NCI-H187 (cell line): Measurements from ENCODE around the gene ZNF646.

ENCODE experiments used
- DNase-seq, 2 experiments: peaks; one replicate each; lab custom pipeline; 2025; lab: John Stamatoyannopoulos, UW

The ZNF646 gene, protein sequence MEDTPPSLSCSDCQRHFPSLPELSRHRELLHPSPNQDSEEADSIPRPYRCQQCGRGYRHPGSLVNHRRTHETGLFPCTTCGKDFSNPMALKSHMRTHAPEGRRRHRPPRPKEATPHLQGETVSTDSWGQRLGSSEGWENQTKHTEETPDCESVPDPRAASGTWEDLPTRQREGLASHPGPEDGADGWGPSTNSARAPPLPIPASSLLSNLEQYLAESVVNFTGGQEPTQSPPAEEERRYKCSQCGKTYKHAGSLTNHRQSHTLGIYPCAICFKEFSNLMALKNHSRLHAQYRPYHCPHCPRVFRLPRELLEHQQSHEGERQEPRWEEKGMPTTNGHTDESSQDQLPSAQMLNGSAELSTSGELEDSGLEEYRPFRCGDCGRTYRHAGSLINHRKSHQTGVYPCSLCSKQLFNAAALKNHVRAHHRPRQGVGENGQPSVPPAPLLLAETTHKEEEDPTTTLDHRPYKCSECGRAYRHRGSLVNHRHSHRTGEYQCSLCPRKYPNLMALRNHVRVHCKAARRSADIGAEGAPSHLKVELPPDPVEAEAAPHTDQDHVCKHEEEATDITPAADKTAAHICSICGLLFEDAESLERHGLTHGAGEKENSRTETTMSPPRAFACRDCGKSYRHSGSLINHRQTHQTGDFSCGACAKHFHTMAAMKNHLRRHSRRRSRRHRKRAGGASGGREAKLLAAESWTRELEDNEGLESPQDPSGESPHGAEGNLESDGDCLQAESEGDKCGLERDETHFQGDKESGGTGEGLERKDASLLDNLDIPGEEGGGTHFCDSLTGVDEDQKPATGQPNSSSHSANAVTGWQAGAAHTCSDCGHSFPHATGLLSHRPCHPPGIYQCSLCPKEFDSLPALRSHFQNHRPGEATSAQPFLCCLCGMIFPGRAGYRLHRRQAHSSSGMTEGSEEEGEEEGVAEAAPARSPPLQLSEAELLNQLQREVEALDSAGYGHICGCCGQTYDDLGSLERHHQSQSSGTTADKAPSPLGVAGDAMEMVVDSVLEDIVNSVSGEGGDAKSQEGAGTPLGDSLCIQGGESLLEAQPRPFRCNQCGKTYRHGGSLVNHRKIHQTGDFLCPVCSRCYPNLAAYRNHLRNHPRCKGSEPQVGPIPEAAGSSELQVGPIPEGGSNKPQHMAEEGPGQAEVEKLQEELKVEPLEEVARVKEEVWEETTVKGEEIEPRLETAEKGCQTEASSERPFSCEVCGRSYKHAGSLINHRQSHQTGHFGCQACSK (N-terminal part only)

DNA sequence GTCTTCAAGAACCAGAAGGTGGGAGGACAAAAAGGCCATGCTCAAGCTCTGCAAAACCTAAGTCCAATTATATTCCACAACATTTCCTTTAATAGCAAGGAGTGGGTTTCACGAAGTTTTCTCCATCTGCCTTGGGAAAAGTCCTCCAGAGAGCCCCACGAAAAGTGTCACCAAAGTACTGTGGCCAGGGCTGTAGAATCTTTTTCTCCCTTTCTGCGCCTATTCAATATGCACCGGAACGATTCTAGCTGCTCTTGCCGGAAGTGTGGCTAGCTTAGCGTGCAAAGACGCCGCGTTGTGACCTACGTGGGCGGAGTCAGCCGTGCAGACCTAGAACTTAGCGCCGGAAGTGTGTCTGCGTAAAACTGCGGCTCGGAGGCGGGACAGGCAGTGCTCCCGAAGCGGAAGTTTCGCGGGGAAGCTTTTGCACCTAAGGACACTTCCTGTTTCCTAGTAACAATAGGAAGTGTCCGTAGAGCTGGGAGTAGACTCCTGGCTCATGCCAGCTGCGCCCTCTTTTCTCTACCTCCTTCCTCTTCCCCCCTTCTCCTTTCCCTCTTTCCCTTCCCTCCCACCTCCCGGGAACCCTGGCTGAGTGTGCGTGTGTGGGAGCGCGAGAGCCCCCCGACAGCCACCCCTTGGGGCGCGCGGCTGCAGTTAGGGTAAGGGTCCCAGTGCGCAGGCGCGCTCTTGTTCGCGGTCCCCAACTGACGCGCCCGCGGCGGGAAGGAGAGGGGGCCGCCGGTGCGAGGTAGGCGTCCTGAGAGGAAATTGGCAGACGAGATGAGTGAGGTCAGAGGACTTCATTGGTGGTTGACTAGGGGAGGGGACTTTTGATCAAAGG, at the start of gene ZNF646, which contains the start of gene ZNF668:
Gene ZNF646, plus strand, starts transcription at position 453 of the 844 bp plus-strand sequence. CDS start 1,903 bp downstream, outside the sequence.
Gene ZNF668, minus strand, starts transcription at position 271 of the 844 bp plus-strand sequence. CDS start 9,781 bp downstream, outside the sequence.
- DNase-seq = peak; percentile 65 to 92

DNA sequence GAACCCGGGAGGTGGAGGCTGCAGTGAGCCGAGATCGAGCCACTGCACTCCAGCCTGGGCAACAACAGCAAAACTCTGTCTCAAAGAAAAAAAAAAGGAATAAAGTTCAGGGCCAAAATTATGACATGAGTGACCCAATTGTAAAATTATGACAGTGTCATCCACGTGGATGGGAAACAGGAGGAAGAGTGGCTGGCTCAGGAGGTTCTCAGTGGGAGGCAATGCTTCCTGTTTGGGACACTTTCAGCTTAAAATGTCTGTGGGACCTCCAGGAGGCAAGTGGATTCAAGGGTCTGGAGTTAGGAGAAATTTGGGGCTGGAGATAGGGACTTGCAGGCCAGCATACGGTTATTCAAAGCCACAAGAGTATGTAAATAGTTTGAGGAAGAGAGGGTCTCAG, 48.9 kb upstream of the ZNF646 start:
- DNase-seq = no peak

DNA sequence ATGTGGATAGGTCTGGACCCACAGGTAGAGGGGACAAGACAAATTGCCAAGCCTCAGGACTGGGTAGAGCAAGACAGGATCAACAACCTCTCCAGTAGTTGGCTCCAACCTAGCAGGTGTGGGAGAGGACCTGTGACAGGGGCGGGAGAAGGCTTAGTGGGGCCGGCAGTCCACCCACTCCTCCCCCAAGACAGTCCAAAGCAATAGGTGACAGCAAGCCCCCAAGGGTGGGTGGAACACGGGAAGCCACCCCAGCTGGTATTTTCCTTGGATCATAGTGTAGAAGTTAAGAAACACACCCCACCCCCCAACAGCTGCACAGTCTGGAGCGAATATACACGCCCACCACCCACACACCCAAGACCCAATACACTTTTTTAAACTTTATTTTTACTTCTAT, 45.0 kb upstream of the ZNF646 start:
- no peak for DNase-seq

- no peak for DNase-seq
Observed at GRCh38 chr16:31031276-31031675, 42.9 kb upstream of the ZNF646 start.

- DNase-seq = peak; percentile 67 to 87
Observed at GRCh38 chr16:31032736-31033708, 41.2 kb upstream of the ZNF646 start, which contains the start of gene STX4. Gene STX4 (plus strand): TSS chr16:31033558. CDS start chr16:31033806, 248 bp downstream.

DNA sequence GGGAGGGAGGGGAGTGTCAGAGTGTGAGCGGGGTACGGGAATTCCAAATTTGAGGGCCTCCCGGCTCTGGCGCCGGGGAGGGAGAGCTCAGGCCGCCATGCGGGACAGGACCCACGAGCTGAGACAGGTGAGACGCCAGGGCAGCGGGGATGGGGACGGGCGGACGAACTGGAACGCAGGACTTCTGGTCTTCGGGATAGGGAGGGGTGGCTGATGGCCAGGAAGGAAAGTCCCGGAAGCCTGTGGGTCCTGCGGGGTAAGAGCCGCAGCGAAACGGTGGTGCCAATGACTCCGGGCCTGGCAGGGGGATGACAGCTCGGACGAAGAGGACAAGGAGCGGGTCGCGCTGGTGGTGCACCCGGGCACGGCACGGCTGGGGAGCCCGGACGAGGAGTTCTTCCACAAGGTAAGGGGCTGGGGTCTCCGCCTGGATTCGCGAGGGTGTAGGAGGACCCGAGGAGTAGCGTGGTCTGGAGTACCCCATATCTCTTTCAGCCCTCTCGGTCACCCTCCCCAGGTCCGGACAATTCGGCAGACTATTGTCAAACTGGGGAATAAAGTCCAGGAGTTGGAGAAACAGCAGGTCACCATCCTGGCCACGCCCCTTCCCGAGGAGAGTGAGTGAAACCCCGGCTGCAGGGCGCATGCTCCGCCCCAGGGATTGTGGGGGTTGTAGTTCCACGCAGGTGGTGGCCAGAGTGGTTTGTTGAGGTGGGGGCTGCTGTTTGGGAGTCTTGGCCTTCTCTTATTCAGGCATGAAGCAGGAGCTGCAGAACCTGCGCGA, 40.3 kb upstream of the ZNF646 start:
- peak; percentile 12 to 26 for DNase-seq

GRCh38 chr16:31036691-31037090, 37.5 kb upstream of the ZNF646 start:
- DNase-seq = no peak

DNA sequence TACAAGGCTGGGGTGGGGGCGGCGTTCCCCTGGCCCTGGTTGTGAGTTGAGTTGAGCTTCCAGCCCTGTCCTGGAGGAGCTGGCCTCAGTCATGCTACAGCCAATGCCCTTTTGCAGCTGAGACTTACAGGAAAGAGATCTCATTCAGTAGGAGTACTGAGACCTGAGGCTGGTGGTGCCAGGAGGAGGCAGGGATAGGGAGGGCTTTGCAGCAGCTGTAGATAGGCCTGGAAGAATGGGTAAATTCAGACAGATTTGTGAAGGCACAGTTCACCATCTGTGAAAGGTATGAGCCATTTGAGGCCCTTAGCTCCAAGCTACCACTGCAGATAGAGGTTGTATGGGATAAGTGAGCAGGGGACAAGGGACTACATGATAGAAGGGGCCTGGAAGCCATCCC, 35.2 kb upstream of the ZNF646 start:
- no peak for DNase-seq

GRCh38 chr16:31042866-31043265, 31.4 kb upstream of the ZNF646 start:
- no peak for DNase-seq

DNA sequence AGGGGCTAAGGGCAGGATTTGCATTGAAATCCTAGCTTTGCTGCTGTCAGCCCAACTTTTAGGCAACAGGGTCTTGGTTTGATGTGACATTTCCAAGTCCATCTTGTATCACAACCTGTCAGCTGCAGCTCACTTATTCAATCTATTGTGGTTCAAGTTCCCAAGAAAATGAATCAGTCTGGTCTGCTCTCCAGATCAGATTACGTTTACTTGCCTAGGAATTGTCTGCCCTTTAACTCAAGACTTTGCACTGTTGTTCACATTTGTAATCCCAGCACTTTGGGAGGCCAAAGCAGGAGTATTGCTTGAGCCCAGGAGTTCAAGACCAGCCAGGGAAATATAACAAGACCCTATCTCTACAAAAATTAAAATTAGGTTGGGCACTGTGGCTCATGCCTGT, 30.9 kb upstream of the ZNF646 start:
- no peak for DNase-seq

GRCh38 chr16:31043898-31044481, 30.2 kb upstream of the ZNF646 start:
- no peak for DNase-seq

- no peak for DNase-seq
Observed at GRCh38 chr16:31050280-31051030, 23.8 kb upstream of the ZNF646 start.

- DNase-seq = no peak
Observed at GRCh38 chr16:31052114-31052513, 22.1 kb upstream of the ZNF646 start.

DNA sequence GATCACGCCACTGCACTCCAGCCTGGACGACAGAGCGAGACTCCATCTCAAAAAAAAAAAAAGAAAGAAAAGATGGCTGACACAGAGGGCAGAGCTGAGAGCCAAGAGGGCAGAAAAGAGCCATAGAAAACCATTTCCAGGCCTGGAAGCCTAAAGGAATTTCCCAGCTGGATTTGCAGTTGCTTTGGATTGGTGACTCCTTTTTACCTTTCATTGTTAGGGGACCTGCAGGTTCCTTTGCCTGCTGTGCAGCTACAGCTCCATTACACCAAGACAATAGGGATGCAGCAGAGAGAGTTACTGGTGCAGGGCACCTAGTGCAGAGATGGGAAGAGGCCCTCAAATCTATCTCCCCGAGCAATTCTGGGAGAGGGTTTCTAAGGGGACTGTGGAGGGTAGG, 18.6 kb upstream of the ZNF646 start:
- DNase-seq = no peak

DNA sequence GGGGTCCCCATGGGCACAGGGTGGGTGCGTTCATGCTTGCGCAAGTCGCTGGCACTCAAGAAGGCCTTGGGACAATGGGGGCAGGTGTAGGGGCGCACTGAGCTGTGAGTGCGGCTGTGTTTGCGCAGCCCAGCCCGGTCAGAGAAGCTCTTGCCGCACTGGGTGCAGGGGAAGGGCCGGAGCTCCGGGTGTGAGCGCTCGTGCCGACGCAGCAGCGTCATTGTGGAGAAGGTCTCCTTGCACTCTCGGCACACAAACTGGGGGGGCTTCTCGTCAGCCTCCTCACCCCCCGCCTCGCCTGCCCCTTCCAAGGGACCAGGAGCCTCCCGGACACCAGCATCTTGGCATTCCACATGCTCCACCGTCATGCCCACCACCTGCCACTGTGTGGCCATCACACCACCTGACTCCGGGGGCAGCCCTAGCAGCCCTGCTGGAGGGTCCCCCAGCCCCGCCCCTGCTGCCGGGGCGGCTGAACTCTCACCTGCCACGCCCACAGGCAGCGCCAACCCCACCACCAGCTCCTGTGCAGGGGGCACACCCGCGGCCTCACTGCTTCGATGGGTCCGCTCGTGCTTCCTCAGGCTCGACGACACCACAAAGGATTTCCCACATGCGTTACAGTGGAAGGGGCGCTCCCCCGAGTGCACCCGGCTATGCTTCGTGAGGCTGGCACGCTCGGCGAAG, 13.0 kb upstream of the ZNF646 start:
- no peak for DNase-seq

DNA sequence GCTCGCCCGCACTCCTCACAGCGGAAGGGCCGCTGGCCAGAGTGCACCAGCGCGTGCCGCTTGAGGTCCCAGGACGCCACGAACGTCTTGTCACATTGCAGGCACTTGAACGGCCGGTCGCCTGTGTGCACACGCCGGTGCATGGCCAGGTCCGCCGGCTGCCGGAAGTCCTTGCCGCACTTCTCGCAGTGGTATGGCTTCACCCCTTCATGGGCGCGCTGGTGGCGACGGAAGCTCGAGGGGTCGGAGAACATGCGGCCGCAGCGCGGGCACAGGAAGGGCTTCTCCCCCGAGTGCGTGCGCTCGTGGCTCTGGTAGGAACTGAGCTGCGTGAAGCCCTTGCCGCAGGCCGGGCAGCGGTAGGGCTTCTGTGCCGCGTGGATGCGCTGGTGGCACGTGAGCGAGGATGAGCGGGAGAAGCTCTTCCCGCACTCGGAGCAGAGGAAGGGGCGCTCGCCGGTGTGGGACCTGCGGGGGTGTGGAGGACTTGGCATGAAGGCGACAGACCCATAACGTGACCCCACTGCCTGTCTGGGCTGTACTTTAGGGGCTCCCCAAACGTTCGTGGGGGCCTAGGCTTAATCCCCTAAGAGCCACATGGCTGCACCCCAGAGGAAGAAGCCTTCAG, 12.3 kb upstream of the ZNF646 start:
- DNase-seq = no peak

DNA sequence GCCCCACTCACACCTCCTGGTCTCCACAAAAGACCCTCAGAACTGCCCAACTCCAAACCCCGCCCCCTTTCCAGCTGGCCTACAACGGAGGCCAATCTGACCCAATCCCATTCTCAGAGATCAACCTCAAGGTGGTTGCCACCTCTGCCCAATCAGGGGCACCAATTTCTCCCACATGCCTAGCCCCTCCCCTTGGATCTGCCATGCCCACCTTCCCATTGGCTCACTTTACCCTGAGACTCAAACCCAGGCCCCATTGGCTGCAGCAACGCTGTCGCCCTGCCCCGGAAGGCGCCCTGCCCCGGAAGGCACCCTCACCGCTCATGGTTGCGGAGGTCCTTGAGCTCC, 10.8 kb upstream of the ZNF646 start:
- no peak for DNase-seq
